Neural cell (in vitro differentiated cells): ENCODE results near the gene DDOST. TPM values are rescaled to one million over a fixed set of nuclear protein-coding genes. Genes with fewer than 3 reads are reported as not detected.

Experiments
- H2AFZ ChIP-seq: fragments of 200-600, 300-800 bp; sonication (generic), shearing (Covaris generic); 2 replicates; pipeline ENCODE4 v1.6.0; 2014; ENCODE audit warnings: low read depth, mild to moderate bottlenecking, antibody characterized with exemption, low read length, moderate library complexity
- H3F3A ChIP-seq: fragments of 200-600 bp; shearing (Covaris generic); 2 replicates; pipeline ENCODE4 v1.6.1; 2016; ENCODE audit warnings: mild to moderate bottlenecking, moderate library complexity, mixed read lengths, antibody characterized with exemption, low read length; ENCODE audit not compliant: insufficient read depth, poor library complexity, severe bottlenecking
- H3K27ac ChIP-seq: fragments of 200-600, 300-800 bp; sonication (generic), shearing (Covaris generic); 2 replicates; pipeline ENCODE4 v1.5.1; 2014; ENCODE audit warnings: mild to moderate bottlenecking, low read length, moderate library complexity
- H3K27me3 ChIP-seq: fragments of 300-800, 200-600 bp; sonication (generic), shearing (Covaris generic); 2 replicates; pipeline ENCODE4 v1.6.0; 2014; ENCODE audit warnings: mild to moderate bottlenecking, low read depth, low read length, moderate library complexity; ENCODE audit not compliant: insufficient read depth
- H3K36me3 ChIP-seq: fragments of 300-800, 200-600 bp; sonication (generic), shearing (Covaris generic); 2 replicates; pipeline ENCODE4 v1.5.1; 2014; ENCODE audit warnings: mild to moderate bottlenecking, antibody characterized with exemption, low read length, moderate library complexity; ENCODE audit not compliant: insufficient read depth
- H3K4me2 ChIP-seq: fragments of 300-800, 200-600 bp; sonication (generic), shearing (Covaris generic); 2 replicates; pipeline ENCODE4 v1.6.0; 2014; ENCODE audit warnings: mild to moderate bottlenecking, low read length
- H3K4me3 ChIP-seq: fragments of 300-800, 200-600 bp; sonication (generic), shearing (Covaris generic); 2 replicates; pipeline ENCODE4 v1.5.1; 2014; ENCODE audit warnings: mild to moderate bottlenecking, low read length, moderate library complexity
- H3K79me2 ChIP-seq: fragments of 200-600 bp; shearing (Covaris generic); replicated peaks from 2 replicates; pipeline ENCODE4 v1.6.0; 2014; ENCODE audit warnings: mild to moderate bottlenecking, low read length, moderate library complexity; ENCODE audit not compliant: insufficient read depth
- H3K9ac ChIP-seq: fragments of 300-800, 200-600 bp; sonication (generic), shearing (Covaris generic); 2 replicates; pipeline ENCODE4 v1.6.1; 2016; ENCODE audit warnings: mild to moderate bottlenecking, low read length, mixed read lengths
- H3K9me2 ChIP-seq: fragments of 200-600 bp; shearing (Covaris generic); 2 replicates; pipeline ENCODE4 v1.6.1; 2016; ENCODE audit warnings: mild to moderate bottlenecking, low read length, mixed read lengths; ENCODE audit not compliant: insufficient read depth
- H3K9me3 ChIP-seq: fragments of 200-600, 300-800 bp; sonication (generic), shearing (Covaris generic); 2 replicates; pipeline ENCODE4 v1.6.1; 2016; ENCODE audit warnings: mild to moderate bottlenecking, mixed run types, low read length, moderate library complexity, mixed read lengths
- H4K20me1 ChIP-seq: fragments of 200-600 bp; shearing (Covaris generic); 2 replicates; pipeline ENCODE4 v1.6.1; 2016; ENCODE audit warnings: mild to moderate bottlenecking, mixed run types; ENCODE audit not compliant: insufficient read depth
- EP300 ChIP-seq: fragments of 450-650 bp; conservative IDR thresholded peaks from 2 replicates; pipeline ENCODE4 v1.6.1; 2014; ENCODE audit warnings: antibody characterized with exemption, mild to moderate bottlenecking, moderate library complexity; ENCODE audit not compliant: poor library complexity, severe bottlenecking
- EZH2 ChIP-seq: fragments of 200-600, 300-800 bp; shearing (Covaris generic), sonication (generic); IDR thresholded peaks from 2 replicates; pipeline ENCODE4 v1.6.1; 2014; ENCODE audit warnings: antibody characterized with exemption, low read length, borderline replicate concordance, mild to moderate bottlenecking; ENCODE audit not compliant: insufficient read depth, poor library complexity, severe bottlenecking
- MXI1 ChIP-seq: fragments of 450-650 bp; conservative IDR thresholded peaks from 2 replicates; pipeline ENCODE4 v1.6.1; 2014; ENCODE audit warnings: antibody characterized with exemption, mild to moderate bottlenecking; ENCODE audit not compliant: poor library complexity, severe bottlenecking
- POLR2AphosphoS5 ChIP-seq: IDR thresholded peaks from 2 replicates; pipeline ENCODE4 v1.6.1; 2012
- RAD21 ChIP-seq: fragments of 450-650 bp; conservative IDR thresholded peaks from 2 replicates; pipeline ENCODE4 v1.6.1; 2014; ENCODE audit warnings: antibody characterized with exemption, mild to moderate bottlenecking, moderate library complexity
- SMC3 ChIP-seq: fragments of 450-650 bp; conservative IDR thresholded peaks from 2 replicates; pipeline ENCODE4 v1.6.1; 2014; ENCODE audit warnings: antibody characterized with exemption, mild to moderate bottlenecking, moderate library complexity; ENCODE audit not compliant: poor library complexity
- TAF1 ChIP-seq: IDR thresholded peaks from 2 replicates; pipeline ENCODE4 v1.6.1; 2012; ENCODE audit warnings: low read depth
- polyA plus RNA-seq: library from polyadenylated mRNA; depleted of rRNA; stranded (reverse); fragments of >200 nt; gene quantifications from 2 replicates; pipeline ENCODE4 v1.2.3, GENCODE V29; 2014
- TF ChIP-seq, protein P1 (sequence below): IDR thresholded peaks from 2 replicates; pipeline ENCODE4 v1.6.1; 2012; ENCODE audit warnings: borderline replicate concordance
- TF ChIP-seq, protein P2 (sequence below): fragments of 450-650 bp; IDR thresholded peaks from 2 replicates; pipeline ENCODE4 v1.5.1; 2014; ENCODE audit warnings: antibody characterized with exemption, mild to moderate bottlenecking, moderate library complexity; ENCODE audit not compliant: poor library complexity, severe bottlenecking

DDOST gene
- polyA plus RNA-seq, 1 donor from 2014 or later: 177 TPM

DNA sequence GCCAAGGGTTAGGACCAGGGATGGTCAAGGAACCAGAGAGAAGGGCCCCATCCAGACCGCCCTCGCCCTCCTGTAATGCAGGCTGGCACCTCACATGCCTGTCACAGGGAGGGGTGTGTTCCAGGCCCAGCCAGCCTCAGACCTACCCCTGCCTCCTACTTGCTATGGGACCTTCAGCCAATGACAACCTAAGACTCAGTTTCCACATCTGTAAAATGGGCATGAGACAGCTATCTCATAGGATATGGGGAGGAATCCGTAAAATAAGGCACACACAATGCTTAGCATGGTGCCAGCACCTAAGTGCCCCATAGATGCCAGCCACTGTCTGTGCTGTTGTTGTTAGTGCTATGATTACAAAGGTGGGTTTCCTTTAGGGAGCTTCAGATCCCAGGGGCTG is 48.7 kb upstream of the DDOST start:
- H3F3A ChIP-seq: no peaks in the 10 kb centered on the region

DNA sequence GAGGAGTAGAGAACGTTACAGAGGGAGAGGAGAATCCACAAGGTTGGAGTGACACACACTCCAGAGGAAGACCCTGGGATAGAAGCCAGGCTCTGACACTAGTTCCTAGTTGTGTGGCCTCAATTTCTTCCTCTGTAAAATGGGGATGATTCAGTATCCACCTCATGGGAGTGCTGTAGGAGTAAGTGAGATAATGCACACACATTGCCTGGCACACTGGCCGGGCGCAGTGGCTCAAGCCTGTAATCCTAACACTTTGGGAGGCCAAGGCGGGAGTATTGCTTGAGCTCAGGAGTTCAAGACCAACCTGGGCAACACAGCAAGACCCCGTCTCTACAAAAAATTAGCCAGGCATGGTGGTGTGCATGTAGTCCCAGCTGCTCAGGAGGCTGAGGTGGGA is 47.7 kb upstream of the DDOST start:
- H3K9ac ChIP-seq: no peak overlapping the region
- no peaks in the 10 kb centered on the region for H4K20me1 ChIP-seq
- no peak overlapping the region for H3K4me3 ChIP-seq
- H3F3A ChIP-seq: no peaks in the 10 kb centered on the region
- TF ChIP-seq TAF1 (no peak), RAD21 (no peak), EZH2 (no peak), POLR2AphosphoS5 (no peak)
- H3K79me2 ChIP-seq: no peaks in the 10 kb centered on the region
- no peaks in the 10 kb centered on the region for H3K27me3 ChIP-seq
- no peaks in the 10 kb centered on the region for H3K9me3 ChIP-seq
- H3K36me3 ChIP-seq: no peaks in the 10 kb centered on the region
- no peaks in the 10 kb centered on the region for H3K9me2 ChIP-seq
- no peak overlapping the region for H3K4me2 ChIP-seq
- no peak overlapping the region for H2AFZ ChIP-seq
- no peak overlapping the region for H3K27ac ChIP-seq

More for the DNA sequence above, 48.7 kb upstream of the DDOST start:
- Histone ChIP-seq H3K9me2 (no peaks in the 10 kb centered on the region), H3K4me2 (no peak overlapping the region), H3K27me3 (no peaks in the 10 kb centered on the region), H3K9me3 (no peaks in the 10 kb centered on the region), H3K79me2 (no peaks in the 10 kb centered on the region), H3K4me3 (no peak overlapping the region), H3K27ac (peak overlapping the region; percentile 88), H3K36me3 (no peaks in the 10 kb centered on the region), H2AFZ (no peak overlapping the region), H3K9ac (peak overlapping the region; percentile 63), H4K20me1 (no peaks in the 10 kb centered on the region)
- TF ChIP-seq TAF1: no peak
- no peak for TF ChIP-seq EZH2
- TF ChIP-seq, protein P1, sequence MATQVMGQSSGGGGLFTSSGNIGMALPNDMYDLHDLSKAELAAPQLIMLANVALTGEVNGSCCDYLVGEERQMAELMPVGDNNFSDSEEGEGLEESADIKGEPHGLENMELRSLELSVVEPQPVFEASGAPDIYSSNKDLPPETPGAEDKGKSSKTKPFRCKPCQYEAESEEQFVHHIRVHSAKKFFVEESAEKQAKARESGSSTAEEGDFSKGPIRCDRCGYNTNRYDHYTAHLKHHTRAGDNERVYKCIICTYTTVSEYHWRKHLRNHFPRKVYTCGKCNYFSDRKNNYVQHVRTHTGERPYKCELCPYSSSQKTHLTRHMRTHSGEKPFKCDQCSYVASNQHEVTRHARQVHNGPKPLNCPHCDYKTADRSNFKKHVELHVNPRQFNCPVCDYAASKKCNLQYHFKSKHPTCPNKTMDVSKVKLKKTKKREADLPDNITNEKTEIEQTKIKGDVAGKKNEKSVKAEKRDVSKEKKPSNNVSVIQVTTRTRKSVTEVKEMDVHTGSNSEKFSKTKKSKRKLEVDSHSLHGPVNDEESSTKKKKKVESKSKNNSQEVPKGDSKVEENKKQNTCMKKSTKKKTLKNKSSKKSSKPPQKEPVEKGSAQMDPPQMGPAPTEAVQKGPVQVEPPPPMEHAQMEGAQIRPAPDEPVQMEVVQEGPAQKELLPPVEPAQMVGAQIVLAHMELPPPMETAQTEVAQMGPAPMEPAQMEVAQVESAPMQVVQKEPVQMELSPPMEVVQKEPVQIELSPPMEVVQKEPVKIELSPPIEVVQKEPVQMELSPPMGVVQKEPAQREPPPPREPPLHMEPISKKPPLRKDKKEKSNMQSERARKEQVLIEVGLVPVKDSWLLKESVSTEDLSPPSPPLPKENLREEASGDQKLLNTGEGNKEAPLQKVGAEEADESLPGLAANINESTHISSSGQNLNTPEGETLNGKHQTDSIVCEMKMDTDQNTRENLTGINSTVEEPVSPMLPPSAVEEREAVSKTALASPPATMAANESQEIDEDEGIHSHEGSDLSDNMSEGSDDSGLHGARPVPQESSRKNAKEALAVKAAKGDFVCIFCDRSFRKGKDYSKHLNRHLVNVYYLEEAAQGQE: no peak
- no peak for TF ChIP-seq MXI1
- TF ChIP-seq EP300: no peak
- TF ChIP-seq, protein P2, sequence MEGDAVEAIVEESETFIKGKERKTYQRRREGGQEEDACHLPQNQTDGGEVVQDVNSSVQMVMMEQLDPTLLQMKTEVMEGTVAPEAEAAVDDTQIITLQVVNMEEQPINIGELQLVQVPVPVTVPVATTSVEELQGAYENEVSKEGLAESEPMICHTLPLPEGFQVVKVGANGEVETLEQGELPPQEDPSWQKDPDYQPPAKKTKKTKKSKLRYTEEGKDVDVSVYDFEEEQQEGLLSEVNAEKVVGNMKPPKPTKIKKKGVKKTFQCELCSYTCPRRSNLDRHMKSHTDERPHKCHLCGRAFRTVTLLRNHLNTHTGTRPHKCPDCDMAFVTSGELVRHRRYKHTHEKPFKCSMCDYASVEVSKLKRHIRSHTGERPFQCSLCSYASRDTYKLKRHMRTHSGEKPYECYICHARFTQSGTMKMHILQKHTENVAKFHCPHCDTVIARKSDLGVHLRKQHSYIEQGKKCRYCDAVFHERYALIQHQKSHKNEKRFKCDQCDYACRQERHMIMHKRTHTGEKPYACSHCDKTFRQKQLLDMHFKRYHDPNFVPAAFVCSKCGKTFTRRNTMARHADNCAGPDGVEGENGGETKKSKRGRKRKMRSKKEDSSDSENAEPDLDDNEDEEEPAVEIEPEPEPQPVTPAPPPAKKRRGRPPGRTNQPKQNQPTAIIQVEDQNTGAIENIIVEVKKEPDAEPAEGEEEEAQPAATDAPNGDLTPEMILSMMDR: no peak
- TF ChIP-seq RAD21: no peak
- TF ChIP-seq POLR2AphosphoS5: no peak
- TF ChIP-seq SMC3: no peak

DNA sequence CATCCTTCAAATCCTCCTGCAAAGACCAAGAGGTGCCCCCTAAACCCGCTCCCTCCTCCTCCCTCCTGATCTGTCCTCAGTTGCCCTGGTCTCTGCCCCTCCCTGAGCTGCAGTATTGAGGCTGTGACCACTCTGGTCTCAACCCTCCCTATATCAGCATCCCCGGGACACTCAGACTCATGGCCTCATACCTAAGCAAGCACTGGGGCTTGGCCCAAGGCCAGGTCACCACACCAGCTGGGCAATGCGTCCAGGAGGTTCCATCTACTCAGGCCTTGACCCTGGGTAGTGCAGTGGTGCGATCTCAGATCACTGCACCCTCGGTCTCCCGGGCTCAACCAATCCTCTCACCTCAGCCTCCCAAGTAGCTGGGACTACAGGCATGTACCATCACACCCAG is 46.9 kb upstream of the DDOST start:
- Histone ChIP-seq H3K9ac (no peak overlapping the region), H3K36me3 (no peaks in the 10 kb centered on the region), H3K27ac (no peak overlapping the region), H3K9me2 (no peaks in the 10 kb centered on the region), H3K4me3 (no peak overlapping the region), H4K20me1 (no peaks in the 10 kb centered on the region), H3F3A (no peaks in the 10 kb centered on the region), H3K4me2 (no peak overlapping the region), H3K79me2 (no peaks in the 10 kb centered on the region), H3K27me3 (no peaks in the 10 kb centered on the region), H2AFZ (no peak overlapping the region), H3K9me3 (no peaks in the 10 kb centered on the region)
- TF ChIP-seq, protein P2: no peak
- TF ChIP-seq POLR2AphosphoS5 (no peak), RAD21 (no peak), EZH2 (no peak), EP300 (no peak), TAF1 (no peak), SMC3 (no peak), MXI1 (no peak)
- TF ChIP-seq, protein P1: no peak
